Measurements from ENCODE around the gene ITPR2. TPM values are rescaled to one million over a fixed set of nuclear protein-coding genes. Genes with fewer than 3 reads are reported as not detected.

Gene ITPR2
- total RNA-seq, 2 donors from 2014 or later, result 44.3 to 55.5 TPM

DNA sequence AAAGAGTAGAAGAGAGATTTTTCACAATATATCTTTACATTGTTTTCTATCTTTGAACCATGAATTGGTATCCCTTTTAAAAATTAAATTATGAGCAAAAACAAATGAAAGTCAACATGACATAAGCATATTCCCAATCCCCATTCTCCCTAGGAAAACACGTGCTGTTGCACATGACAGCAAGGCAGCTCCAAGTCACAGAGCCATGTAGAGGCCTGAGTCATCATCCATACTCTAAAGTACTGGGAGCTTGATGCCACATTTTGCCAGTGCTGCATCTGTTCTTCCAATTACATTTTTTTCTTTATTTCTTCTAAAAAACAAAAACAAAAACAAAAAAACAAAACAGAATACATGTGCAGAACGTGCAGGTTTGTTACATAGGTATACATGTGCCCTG is 115.2 kb downstream of the ITPR2 start:
- H3K27me3 Mint-ChIP-seq (ENCODE audit: low read depth), result no peaks in the 10 kb centered on the region
- no peaks in the 10 kb centered on the region for H3K9me3 Mint-ChIP-seq
- peaks cover 3% of the 10 kb centered on the region for H3K4me1 Mint-ChIP-seq (ENCODE audit: low read depth)
- ATAC-seq (replicated peaks in 1 of 2) (no peak), DNase-seq (no peak)
- H3K4me3 Mint-ChIP-seq, result no peak overlapping the region
- peaks cover 2 to 3% of the 10 kb centered on the region in 2 donors for H3K36me3 Mint-ChIP-seq (ENCODE audit: insufficient read depth in 2 of 2)
- no peak overlapping the region for H3K27ac Mint-ChIP-seq

DNA sequence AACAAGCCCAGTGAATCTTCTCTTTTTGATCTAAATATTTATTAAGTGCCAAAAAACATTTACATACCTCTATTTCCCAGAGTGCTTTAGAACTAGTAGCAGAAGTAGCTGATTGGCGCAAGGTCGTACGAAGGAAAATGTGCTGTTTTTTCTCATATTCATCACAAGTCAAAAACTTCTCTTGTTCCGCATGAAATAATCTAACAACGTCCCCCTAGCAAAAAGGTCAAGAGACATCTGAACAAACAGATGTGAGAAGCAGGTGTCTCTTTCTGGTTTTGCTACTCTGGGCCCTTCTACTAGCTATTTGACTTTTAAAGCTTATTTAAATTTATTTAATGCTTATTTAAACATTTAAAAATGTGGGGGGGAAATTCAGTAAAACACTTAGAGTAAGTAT is 117.8 kb downstream of the ITPR2 start:
- H3K9me3 Mint-ChIP-seq, result no peaks in the 10 kb centered on the region
- H3K4me1 Mint-ChIP-seq (ENCODE audit: low read depth), result no peaks in the 10 kb centered on the region
- H3K27ac Mint-ChIP-seq, result no peak overlapping the region
- DNase-seq (no peak), ATAC-seq (replicated peaks in 1 of 2) (no peak)
- no peak overlapping the region for H3K4me3 Mint-ChIP-seq
- H3K27me3 Mint-ChIP-seq (ENCODE audit: low read depth), result no peaks in the 10 kb centered on the region
- peaks cover 3 to 4% of the 10 kb centered on the region in 2 donors for H3K36me3 Mint-ChIP-seq (ENCODE audit: insufficient read depth in 2 of 2)

DNA sequence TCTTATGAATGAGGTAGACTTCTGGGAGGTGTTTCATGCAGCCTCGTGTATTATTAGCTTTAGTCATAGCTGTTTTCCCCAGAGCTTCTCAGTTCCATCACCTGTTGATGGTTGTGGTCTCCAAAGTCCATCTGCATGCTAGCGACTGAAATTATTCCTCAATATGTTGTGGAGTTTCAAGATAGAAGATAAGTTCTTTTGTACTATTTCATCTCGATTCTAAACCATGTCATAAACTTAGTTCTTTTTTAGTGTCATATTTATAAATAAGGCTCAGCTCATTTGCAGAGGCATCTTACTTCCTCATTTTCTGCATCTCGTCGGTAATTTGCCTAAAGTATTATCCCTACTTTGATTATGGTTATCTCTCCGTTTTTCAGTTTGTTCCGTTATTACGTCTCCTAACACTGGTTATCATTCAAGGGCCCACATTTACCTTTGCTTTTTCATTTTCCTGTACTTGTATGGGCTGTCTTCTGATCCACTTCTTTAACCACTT is 119.1 kb downstream of the ITPR2 start:
- no peak for ATAC-seq (replicated peaks in 1 of 2)
- no peak for DNase-seq
- H3K27me3 Mint-ChIP-seq (ENCODE audit: low read depth), result no peaks in the 10 kb centered on the region
- H3K9me3 Mint-ChIP-seq, result no peaks in the 10 kb centered on the region
- H3K27ac Mint-ChIP-seq, result no peak overlapping the region
- H3K36me3 Mint-ChIP-seq (ENCODE audit: insufficient read depth in 2 of 2), result peaks cover 3 to 4% of the 10 kb centered on the region in 2 donors
- H3K4me3 Mint-ChIP-seq, result no peak overlapping the region
- no peaks in the 10 kb centered on the region for H3K4me1 Mint-ChIP-seq (ENCODE audit: low read depth)

DNA sequence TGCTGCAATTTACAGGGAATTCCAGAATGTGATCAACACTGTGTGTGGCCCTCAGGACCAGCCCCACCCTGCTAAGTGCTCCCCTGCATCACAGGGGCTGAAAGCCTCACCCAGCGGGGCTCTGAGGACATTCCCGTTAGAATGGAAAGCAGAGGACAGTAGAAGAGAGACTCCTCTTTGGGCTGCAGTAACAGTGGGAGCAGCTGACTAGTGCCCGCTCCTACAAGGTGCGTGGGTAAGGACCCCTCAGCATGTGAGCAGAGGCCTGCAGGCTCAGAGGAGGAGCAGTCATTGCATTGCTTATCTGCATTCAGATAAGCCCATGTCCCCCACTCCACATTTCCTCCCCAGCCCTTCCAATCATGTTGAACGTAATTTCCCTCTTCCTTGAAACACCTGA is 120.1 kb downstream of the ITPR2 start:
- H3K36me3 Mint-ChIP-seq (ENCODE audit: insufficient read depth in 2 of 2), result peaks cover 8 to 9% of the 10 kb centered on the region in 2 donors

DNA sequence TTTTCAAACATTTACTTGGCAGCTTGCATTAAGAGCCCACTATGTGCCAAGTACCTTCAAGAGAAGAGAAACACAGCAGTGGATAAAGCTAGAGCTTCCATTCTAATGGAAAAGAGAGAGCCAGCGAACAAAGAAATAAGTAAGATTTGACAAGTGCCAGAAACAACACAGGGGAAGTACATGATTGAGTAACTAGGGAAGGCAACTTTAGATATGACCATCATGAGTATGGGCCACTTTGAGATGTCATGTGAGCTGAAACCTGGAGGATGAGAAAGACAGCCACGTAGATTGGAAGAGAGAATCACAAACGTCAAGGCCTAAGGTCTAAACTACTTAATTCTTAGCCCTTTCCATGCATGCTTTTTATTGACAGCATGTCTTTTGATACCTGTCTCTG is 121.4 kb downstream of the ITPR2 start:
- Mint-ChIP-seq H3K36me3 (ENCODE audit: insufficient read depth in 2 of 2) (peaks cover 8 to 9% of the 10 kb centered on the region in 2 donors), H3K27me3 (ENCODE audit: low read depth) (no peaks in the 10 kb centered on the region)
- peak in 1 of 2 donors; percentile 47 for ATAC-seq (replicated peaks in 1 of 2)

More for the DNA sequence above, 120.1 kb downstream of the ITPR2 start:
- DNase-seq (no peak), ATAC-seq (replicated peaks in 1 of 2) (no peak)
- H3K27me3 Mint-ChIP-seq (ENCODE audit: low read depth), result no peaks in the 10 kb centered on the region
- no peak overlapping the region for H3K27ac Mint-ChIP-seq
- H3K4me1 Mint-ChIP-seq (ENCODE audit: low read depth), result no peaks in the 10 kb centered on the region
- no peak overlapping the region for H3K4me3 Mint-ChIP-seq
- no peaks in the 10 kb centered on the region for H3K9me3 Mint-ChIP-seq

DNA sequence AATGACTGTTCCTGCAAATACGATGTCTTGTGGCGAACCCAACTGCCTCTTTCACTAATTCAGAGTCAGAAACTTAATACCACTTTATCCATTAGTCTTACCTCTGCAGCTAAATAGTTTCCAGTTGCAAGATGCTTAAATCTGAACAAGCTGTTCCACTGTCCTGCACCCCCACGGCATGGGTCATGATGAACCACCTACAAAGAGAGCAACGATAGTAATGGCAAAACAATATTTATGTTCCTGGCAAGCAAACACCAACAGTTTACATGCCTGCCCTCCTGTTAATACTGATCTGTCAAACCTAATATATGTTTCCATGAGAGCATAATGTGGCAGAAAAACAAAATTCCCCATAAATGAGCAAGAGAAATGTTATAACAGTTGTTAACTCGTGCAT is 121.9 kb downstream of the ITPR2 start:
- Mint-ChIP-seq H3K27me3 (ENCODE audit: low read depth) (no peaks in the 10 kb centered on the region), H3K9me3 (no peaks in the 10 kb centered on the region), H3K4me1 (ENCODE audit: low read depth) (no peaks in the 10 kb centered on the region), H3K27ac (no peak overlapping the region), H3K4me3 (no peak overlapping the region), H3K36me3 (ENCODE audit: insufficient read depth in 2 of 2) (peaks cover 8 to 9% of the 10 kb centered on the region in 2 donors)
- DNase-seq (no peak), ATAC-seq (replicated peaks in 1 of 2) (no peak)

More for the DNA sequence above, 121.4 kb downstream of the ITPR2 start:
- Mint-ChIP-seq H3K27ac (no peak overlapping the region), H3K9me3 (no peaks in the 10 kb centered on the region), H3K4me1 (ENCODE audit: low read depth) (no peaks in the 10 kb centered on the region), H3K4me3 (no peak overlapping the region)
- no peak for DNase-seq

DNA sequence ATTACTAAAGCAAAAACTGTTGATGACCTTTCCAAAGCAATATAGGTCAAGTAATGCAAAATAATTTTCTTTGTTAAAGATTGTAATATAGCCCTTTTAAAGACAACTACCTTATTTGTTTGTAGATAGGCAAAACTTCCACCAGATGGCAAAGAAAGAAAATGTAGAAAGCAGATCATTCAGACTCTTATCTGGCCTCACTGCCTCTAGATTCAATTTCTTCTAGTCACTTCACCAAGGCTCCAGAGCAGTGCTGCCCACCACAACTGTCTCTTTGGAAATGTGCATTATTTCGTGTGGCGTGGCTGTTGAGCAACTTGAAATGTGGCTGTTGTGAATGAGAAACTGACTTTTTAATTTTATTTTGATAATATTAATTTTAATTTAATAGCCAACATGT is 127.1 kb downstream of the ITPR2 start:
- Mint-ChIP-seq H3K4me3 (no peak overlapping the region), H3K36me3 (ENCODE audit: insufficient read depth in 2 of 2) (peaks cover 5% of the 10 kb centered on the region in 2 donors), H3K9me3 (no peaks in the 10 kb centered on the region), H3K27ac (no peak overlapping the region), H3K27me3 (ENCODE audit: low read depth) (no peaks in the 10 kb centered on the region), H3K4me1 (ENCODE audit: low read depth) (no peaks in the 10 kb centered on the region)
- DNase-seq (no peak), ATAC-seq (replicated peaks in 1 of 2) (no peak)

DNA sequence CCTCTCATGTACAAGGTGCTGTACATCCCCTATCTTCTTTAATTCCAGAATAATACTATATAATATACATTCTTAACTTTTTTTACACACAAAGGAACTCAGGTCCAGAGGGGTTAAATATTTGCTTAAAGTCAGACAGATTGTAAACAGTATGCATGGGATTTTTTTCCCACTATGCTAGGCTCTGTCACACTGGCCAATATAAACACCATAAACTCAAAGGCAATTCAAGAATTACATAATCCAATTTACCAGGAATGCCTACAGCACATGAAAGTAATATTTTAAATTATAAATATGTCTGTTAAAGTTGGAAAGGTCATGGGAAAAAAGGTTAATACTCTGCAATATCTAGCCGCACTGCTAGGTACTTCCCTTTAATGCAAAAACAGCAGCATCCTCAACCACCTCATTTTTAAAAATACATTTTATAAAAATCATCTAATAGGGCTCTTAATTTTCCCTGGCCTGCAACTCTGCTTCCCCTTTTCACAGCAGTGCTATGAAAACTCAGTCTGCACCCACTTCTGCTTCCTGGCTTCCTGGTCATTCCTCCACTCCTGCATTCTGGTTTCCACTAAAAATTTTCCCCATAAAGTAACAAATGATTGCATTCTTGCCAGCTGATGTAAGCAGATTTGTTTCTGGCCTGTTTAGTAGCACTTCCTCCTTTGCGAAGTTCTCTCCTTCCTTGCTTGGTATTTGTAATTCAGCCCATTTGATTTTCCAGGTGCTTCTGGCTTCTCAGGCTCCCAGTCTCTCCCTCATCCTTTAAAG is 128.1 kb downstream of the ITPR2 start:
- Mint-ChIP-seq H3K27ac (no peak overlapping the region), H3K4me3 (no peak overlapping the region), H3K36me3 (ENCODE audit: insufficient read depth in 2 of 2) (peaks cover 5% of the 10 kb centered on the region in 2 donors), H3K9me3 (no peaks in the 10 kb centered on the region), H3K4me1 (ENCODE audit: low read depth) (no peaks in the 10 kb centered on the region), H3K27me3 (ENCODE audit: low read depth) (no peaks in the 10 kb centered on the region)
- DNase-seq, result no peak
- ATAC-seq (replicated peaks in 1 of 2), result no peak

DNA sequence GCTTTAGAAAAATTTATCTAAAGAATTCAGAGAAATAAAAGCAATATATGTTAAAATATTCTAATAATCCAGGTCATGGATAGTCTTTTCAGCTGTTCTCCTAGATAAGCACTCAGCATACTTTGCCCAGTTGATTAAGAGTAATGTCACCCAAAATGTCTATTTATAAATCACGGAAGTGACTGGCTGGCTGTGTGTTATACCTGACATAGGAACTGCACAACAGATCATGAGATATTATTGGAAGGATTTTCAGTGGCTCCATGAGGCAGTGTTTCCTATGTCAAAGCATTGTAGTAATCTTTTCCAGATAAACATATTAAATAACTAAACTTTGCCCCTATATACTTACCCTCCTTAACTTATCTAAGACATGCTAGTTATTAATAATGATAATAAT is 128.8 kb downstream of the ITPR2 start:
- H3K9me3 Mint-ChIP-seq, result no peaks in the 10 kb centered on the region
- peaks cover 5 to 6% of the 10 kb centered on the region in 2 donors for H3K36me3 Mint-ChIP-seq (ENCODE audit: insufficient read depth in 2 of 2)
- H3K4me3 Mint-ChIP-seq, result no peak overlapping the region
- DNase-seq, result no peak
- no peaks in the 10 kb centered on the region for H3K4me1 Mint-ChIP-seq (ENCODE audit: low read depth)
- H3K27ac Mint-ChIP-seq, result no peak overlapping the region
- H3K27me3 Mint-ChIP-seq (ENCODE audit: low read depth), result no peaks in the 10 kb centered on the region
- no peak for ATAC-seq (replicated peaks in 1 of 2)

DNA sequence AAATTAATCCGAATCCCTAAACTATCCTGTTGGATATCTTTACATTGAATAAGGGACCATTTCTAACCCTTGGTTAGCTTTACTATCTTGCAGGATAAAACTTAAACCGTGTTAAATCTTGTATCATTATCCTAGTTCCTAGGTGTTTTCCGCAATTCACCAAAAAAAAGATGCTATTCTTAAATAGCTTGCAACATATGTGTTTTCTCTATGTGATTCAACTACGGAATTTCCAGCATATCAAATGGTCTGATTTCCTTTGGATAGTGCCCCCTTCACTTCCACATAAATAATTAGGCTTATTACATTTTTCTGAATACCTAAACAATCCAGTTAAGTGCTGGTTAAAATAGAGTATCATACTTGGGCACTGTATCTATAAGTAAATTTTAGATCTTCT is 130.3 kb downstream of the ITPR2 start:
- Mint-ChIP-seq H3K4me1 (ENCODE audit: low read depth) (peaks cover 5% of the 10 kb centered on the region), H3K27ac (no peak overlapping the region), H3K27me3 (ENCODE audit: low read depth) (no peaks in the 10 kb centered on the region), H3K9me3 (peaks cover 0 to 4% of the 10 kb centered on the region in 2 donors), H3K4me3 (no peak overlapping the region), H3K36me3 (ENCODE audit: insufficient read depth in 2 of 2) (peaks cover 7 to 10% of the 10 kb centered on the region in 2 donors)
- no peak for ATAC-seq (replicated peaks in 1 of 2)
- no peak for DNase-seq

DNA sequence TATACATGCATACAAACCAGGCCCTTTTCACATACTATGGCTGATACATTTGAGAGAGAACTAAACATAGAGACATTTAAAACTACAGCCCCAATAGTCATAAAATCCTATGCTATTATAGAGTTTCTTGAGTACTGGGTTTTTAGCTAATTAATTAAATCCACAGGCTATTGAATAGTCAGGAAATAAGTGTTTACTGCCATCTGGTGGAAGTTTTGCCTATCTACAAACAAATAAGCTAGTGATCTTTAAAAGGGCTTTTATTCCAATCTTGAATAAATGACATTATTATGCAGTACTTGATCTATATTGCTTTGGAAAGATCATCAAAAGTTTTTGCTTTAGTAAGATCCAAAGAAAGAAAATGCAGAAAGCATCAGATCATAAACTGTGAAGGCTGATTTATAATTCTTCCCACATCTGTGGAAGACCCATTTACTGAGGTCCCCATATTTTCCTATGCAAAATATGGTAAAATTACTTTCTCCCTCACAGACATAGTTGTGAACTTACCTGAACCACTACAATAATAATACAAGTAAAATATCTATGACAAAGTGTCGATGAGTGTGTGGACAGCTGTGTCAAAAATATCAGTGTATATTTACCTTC is 131.3 kb downstream of the ITPR2 start:
- H3K4me1 Mint-ChIP-seq (ENCODE audit: low read depth), result peaks cover 5% of the 10 kb centered on the region
- ATAC-seq (replicated peaks in 1 of 2) (no peak), DNase-seq (no peak)
- H3K27me3 Mint-ChIP-seq (ENCODE audit: low read depth), result no peaks in the 10 kb centered on the region
- no peak overlapping the region for H3K4me3 Mint-ChIP-seq
- no peak overlapping the region for H3K27ac Mint-ChIP-seq
- H3K36me3 Mint-ChIP-seq (ENCODE audit: insufficient read depth in 2 of 2), result peaks cover 7 to 15% of the 10 kb centered on the region in 2 donors
- peaks cover 0 to 4% of the 10 kb centered on the region in 2 donors for H3K9me3 Mint-ChIP-seq

DNA sequence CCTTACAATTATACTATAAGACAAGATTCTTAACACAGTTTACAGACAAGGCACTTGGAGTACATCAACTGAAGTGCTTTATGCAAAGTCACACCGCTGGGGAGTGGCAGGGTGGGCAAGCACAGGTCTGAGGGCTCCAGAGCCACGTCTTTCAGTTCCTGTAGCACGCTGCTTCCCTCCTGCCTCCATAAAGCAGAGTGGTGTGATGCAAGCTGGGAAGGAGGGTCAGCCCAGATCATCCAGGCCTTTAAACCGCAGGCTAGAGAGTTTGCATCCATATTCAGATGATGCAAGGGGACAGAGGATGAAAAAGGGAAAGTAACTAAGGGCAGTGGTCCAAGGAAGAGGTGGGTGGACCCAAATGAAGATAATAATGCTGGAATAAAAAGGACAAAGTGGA is 132.6 kb downstream of the ITPR2 start:
- Mint-ChIP-seq H3K4me3 (no peak overlapping the region), H3K4me1 (ENCODE audit: low read depth) (peaks cover 5% of the 10 kb centered on the region), H3K9me3 (peaks cover 0 to 4% of the 10 kb centered on the region in 2 donors), H3K27me3 (ENCODE audit: low read depth) (no peaks in the 10 kb centered on the region), H3K36me3 (ENCODE audit: insufficient read depth in 2 of 2) (peaks cover 7 to 27% of the 10 kb centered on the region in 2 donors), H3K27ac (no peak overlapping the region)
- no peak for DNase-seq
- ATAC-seq (replicated peaks in 1 of 2), result no peak

DNA sequence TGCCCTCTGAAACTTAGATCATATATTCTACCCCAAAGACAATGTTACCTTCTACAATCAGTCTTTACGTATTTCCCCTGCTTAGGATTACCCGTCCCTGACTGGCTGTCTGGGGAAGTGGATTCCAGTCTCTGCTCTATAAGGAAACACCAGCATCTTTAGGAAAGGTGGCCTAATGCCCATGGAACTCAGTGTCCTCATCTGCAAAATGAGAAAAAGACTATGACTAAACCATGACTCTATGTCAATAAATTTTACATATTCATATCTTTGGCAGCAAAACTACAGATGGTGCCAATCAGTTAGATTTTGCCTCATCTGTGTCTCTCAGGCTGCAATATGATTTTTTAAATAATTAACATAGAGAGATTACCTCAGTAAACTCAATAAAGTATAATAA is 133.8 kb downstream of the ITPR2 start:
- H3K27ac Mint-ChIP-seq, result no peak overlapping the region
- peaks cover 5% of the 10 kb centered on the region for H3K4me1 Mint-ChIP-seq (ENCODE audit: low read depth)
- H3K27me3 Mint-ChIP-seq (ENCODE audit: low read depth), result no peaks in the 10 kb centered on the region
- peaks cover 0 to 4% of the 10 kb centered on the region in 2 donors for H3K9me3 Mint-ChIP-seq
- ATAC-seq (replicated peaks in 1 of 2), result no peak
- no peak overlapping the region for H3K4me3 Mint-ChIP-seq
- no peak for DNase-seq
- H3K36me3 Mint-ChIP-seq (ENCODE audit: insufficient read depth in 2 of 2), result peaks cover 7 to 31% of the 10 kb centered on the region in 2 donors
